GM12865 (cell line): ENCODE data around the gene CERS4.
"Not testable (repeated sequence)": the region's sequence is repeated elsewhere in the genome, so short reads cannot be mapped to it uniquely, and the experiment has no call there.

Experiments
- DNase-seq: peaks from one replicate; pipeline ENCODE4 v3.0.0; 2010; ENCODE audit warnings: low read depth
- H3K4me3 ChIP-seq: 2 replicates; pipeline ENCODE4 v1.5.1; 2011; ENCODE audit warnings: mild to moderate bottlenecking, low read depth, low read length, control low read depth
- TF ChIP-seq, protein P1 (sequence below): IDR thresholded peaks from 2 replicates; pipeline ENCODE4 v1.5.1; 2011; ENCODE audit warnings: low read length, control low read depth, low read depth, inconsistent platforms; ENCODE audit not compliant: insufficient read depth; ENCODE audit errors: missing control alignments

CERS4 gene

DNA sequence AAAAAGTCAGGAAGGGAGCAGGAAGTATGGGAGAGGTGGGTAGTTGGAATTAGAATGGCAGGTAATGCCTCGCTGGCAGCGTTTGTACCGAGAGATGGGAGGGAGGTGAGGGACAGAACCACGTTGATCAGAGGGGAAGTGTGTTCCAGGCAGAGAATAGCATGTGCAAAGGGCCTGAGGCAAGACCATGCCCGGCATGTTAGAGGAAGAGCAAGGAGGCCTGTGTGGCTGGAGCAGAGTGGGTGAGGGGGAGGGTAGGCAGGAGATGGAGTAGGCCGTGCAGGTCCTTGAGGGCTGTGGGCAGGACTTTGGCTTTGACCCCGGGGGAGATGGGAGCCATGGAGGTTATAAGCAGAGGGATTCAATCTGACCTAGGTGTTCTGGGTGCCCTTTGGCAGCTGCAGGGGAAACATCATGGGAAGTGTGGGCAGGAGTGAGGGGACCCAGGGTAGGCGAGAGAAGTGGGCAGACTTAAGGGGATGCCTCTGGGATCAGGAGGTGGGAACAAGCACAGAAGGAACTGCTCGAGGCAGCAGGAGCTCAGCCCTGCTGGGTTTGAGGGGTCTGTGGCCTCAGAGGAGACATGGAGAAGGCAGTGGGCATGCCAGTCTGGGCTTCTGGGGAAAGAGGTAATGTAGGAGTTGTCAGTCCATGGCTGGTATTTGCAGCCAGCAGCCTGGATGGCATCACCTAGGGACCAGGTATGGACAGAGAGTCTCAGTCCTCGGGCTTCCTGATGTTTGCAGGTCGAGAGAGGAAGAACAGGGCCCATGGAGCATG lies 50.2 kb downstream of the CERS4 start:
- TF ChIP-seq, protein P1, sequence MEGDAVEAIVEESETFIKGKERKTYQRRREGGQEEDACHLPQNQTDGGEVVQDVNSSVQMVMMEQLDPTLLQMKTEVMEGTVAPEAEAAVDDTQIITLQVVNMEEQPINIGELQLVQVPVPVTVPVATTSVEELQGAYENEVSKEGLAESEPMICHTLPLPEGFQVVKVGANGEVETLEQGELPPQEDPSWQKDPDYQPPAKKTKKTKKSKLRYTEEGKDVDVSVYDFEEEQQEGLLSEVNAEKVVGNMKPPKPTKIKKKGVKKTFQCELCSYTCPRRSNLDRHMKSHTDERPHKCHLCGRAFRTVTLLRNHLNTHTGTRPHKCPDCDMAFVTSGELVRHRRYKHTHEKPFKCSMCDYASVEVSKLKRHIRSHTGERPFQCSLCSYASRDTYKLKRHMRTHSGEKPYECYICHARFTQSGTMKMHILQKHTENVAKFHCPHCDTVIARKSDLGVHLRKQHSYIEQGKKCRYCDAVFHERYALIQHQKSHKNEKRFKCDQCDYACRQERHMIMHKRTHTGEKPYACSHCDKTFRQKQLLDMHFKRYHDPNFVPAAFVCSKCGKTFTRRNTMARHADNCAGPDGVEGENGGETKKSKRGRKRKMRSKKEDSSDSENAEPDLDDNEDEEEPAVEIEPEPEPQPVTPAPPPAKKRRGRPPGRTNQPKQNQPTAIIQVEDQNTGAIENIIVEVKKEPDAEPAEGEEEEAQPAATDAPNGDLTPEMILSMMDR: no peak
- H3K4me3 ChIP-seq: no peak overlapping the region
- no peak for DNase-seq

- TF ChIP-seq, protein P1: no peak
- no peak for DNase-seq
- no peak overlapping the region for H3K4me3 ChIP-seq
Observed at GRCh38 chr19:8259922-8260247, 50.7 kb downstream of the CERS4 start.

- H3K4me3 ChIP-seq: no peak overlapping the region
- TF ChIP-seq, protein P1: no peak
- DNase-seq: no peak
Observed at GRCh38 chr19:8261347-8261746, 52.2 kb downstream of the CERS4 start.

- no peak overlapping the region for H3K4me3 ChIP-seq
- TF ChIP-seq, protein P1: no peak
- no peak for DNase-seq
Observed at GRCh38 chr19:8261881-8262280, 52.7 kb downstream of the CERS4 start.

GRCh38 chr19:8262431-8262830 lies 53.3 kb downstream of the CERS4 start:
- DNase-seq: no peak
- TF ChIP-seq, protein P1: no peak
- no peak overlapping the region for H3K4me3 ChIP-seq

DNA sequence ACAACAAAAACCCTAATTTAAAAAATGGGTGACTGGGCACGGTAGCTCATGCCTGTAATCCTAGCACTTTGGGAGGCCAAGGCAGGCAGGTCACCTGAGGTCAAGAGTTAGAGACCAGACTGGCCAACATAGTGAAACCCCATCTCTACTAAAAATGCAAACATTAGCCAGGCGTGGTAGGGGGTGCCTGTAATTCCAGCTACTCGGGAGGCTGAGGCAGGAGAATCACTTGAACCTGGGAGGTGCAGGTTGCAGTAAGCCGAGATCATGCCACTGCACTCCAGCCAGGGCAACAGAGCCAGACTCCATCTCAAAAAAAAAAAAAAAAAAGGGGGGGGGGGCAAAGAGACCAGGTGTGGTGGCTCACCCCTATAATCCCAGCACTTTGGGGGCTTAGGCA lies 55.1 kb downstream of the CERS4 start:
- H3K4me3 ChIP-seq, DNase-seq: not testable (repeated sequence)

DNA sequence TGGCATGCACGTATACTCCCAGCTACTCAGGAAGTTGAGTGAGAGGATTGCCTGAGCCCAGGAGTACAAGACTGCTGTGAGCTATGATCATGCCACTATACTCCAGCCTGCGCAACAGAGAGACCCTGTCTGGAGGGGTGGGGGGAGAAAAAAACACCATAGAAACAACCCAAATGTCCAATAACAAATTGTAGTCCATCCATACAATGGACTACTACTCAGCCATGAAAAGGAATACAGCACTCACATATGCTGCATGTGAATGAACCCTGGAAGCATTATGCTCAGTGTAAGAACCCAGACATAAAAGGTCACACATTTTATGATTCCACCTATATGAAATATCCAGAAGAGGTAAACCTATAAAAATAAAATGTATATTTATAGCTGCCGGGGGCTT lies 56.7 kb downstream of the CERS4 start:
- H3K4me3 ChIP-seq: no peak overlapping the region
- no peak for DNase-seq
- TF ChIP-seq, protein P1: no peak

- TF ChIP-seq, protein P1: no peak
- DNase-seq: no peak
- no peak overlapping the region; the same call in 1 of the 2 replicates for H3K4me3 ChIP-seq
Observed at GRCh38 chr19:8269724-8270123, 60.6 kb downstream of the CERS4 start.

DNA sequence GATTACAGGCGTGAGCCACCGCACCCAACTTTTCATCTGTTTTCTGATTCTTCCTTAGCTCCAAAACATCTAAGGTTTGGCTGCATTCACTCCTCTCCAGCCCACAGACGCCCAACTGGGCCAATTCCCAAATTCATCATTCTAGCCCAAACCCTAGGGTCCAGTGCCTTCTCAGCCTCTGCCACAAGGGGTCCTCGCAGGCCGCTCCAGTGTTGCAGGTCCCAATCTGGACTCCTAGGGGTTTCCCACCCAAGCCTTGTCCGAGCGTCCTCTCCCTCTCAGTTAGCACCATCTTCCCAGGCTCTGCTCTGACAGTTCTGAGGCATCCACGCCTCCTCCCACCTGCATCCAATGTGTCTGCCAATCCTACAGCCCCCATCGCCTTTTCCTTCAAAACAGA lies 67.3 kb downstream of the CERS4 start:
- not testable (repeated sequence) for DNase-seq

GRCh38 chr19:8291337-8291736 lies 82.2 kb downstream of the CERS4 start:
- H3K4me3 ChIP-seq, DNase-seq: not testable (repeated sequence)

More for the DNA sequence above, 67.3 kb downstream of the CERS4 start:
- not testable (repeated sequence) for H3K4me3 ChIP-seq
